OCI-LY1 (cell line): ENCODE results near the gene MXD4.

Experiments
- CTCF ChIP-seq: fragments of 200-600 bp; sonication (generic), shearing (Covaris generic); IDR thresholded peaks from 2 replicates; pipeline ENCODE4 v1.5.1; 2017; ENCODE audit warnings: mild to moderate bottlenecking, antibody characterized with exemption, low read length, moderate library complexity, mixed read lengths
- EZH2 ChIP-seq: fragments of 200-600 bp; sonication (generic), shearing (Covaris generic); IDR thresholded peaks from 2 replicates; pipeline ENCODE4 v1.8.0; 2017; ENCODE audit warnings: borderline replicate concordance, mixed run types, mild to moderate bottlenecking, antibody characterized with exemption, low read length, moderate library complexity, mixed read lengths

- no peak for TF ChIP-seq CTCF
- no peak for TF ChIP-seq EZH2
Measured at GRCh38 chr4:2269618-2270163, 7.8 kb upstream of the MXD4 start.
